Measurements from ENCODE around the gene SNX9.

GRCh38 chr6:157907651-157908050 is 84.6 kb downstream of the SNX9 start:
- TF ChIP-seq EZH2 (IDR thresholded peaks at IDR 0.05; ENCODE audit: low read length) = no peak
- no peak for TF ChIP-seq CTCF (optimal IDR thresholded peaks at IDR 0.05 in 1 of 3, IDR thresholded peaks at IDR 0.05 in 1 of 3, conservative IDR thresholded peaks at IDR 0.05 in 1 of 3; ENCODE audit: extremely low read depth in 1 of 3, insufficient read depth in 2 of 3, low read length in 3 of 3)
